ENCODE results near the gene C2CD2. TPM values are rescaled to one million over a fixed set of nuclear protein-coding genes. Genes with fewer than 3 reads are reported as not detected.

C2CD2 gene
- total RNA-seq, 1 experiment from 2014 or later = 12.6 TPM

- no peaks in the 10 kb centered on the region for H3K36me3 Mint-ChIP-seq (ENCODE audit: insufficient read depth, unreplicated experiment)
- H3K4me1 Mint-ChIP-seq (ENCODE audit: low read depth, unreplicated experiment) = peaks cover 6% of the 10 kb centered on the region
- DNase-seq = no peak
- Histone ChIP-seq H3K4me3 (ENCODE audit: low read depth, low read length) (no peak overlapping the region), H3K4me1 (peaks cover 8% of the 10 kb centered on the region), H3K9me3 (no peaks in the 10 kb centered on the region), H3K27me3 (replicated peaks; ENCODE audit: control insufficient read depth, insufficient read depth, low read length) (no peaks in the 10 kb centered on the region), H3K36me3 (ENCODE audit: control insufficient read depth, insufficient read depth, low read length) (no peaks in the 10 kb centered on the region)
- H3K9me3 Mint-ChIP-seq (ENCODE audit: unreplicated experiment) = no peaks in the 10 kb centered on the region
- ChIA-PET POLR2A (no interaction called here), CTCF (interaction anchor here (0.5 kb wide), 1 partner anchor 104 kb away, joined by 5 read pairs; no protein-coding TSS in a partner anchor)
- no TSS peak for BruUV-seq (replicated peaks)
- no peak overlapping the region for H3K27ac Mint-ChIP-seq (ENCODE audit: unreplicated experiment)
- no peak overlapping the region for H3K4me3 Mint-ChIP-seq (ENCODE audit: unreplicated experiment)
- H3K27me3 Mint-ChIP-seq (ENCODE audit: insufficient read depth, unreplicated experiment) = no peaks in the 10 kb centered on the region
- no peak for TF ChIP-seq CTCF (IDR thresholded peaks at IDR 0.05; ENCODE audit: insufficient read depth in 1 of 2, low read depth in 1 of 2, low read length in 1 of 2, severe bottlenecking in 1 of 2, unreplicated experiment in 1 of 2)
- intact Hi-C loops (cut with micrococcal nuclease; ENCODE audit: unreplicated experiment) = no loop called here
These were observed 32.8 kb downstream of the C2CD2 start for GRCh38 chr21:41921021-41921420.

- ChIA-PET CTCF (interaction anchor here (0.5 kb wide), 1 partner anchor 103 kb away, joined by 5 read pairs; no protein-coding TSS in a partner anchor), POLR2A (no interaction called here)
- no peak for TF ChIP-seq CTCF (IDR thresholded peaks at IDR 0.05; ENCODE audit: insufficient read depth in 1 of 2, low read depth in 1 of 2, low read length in 1 of 2, severe bottlenecking in 1 of 2, unreplicated experiment in 1 of 2)
- BruUV-seq (replicated peaks) = no TSS peak
- Mint-ChIP-seq H3K27ac (ENCODE audit: unreplicated experiment) (no peak overlapping the region), H3K4me1 (ENCODE audit: low read depth, unreplicated experiment) (peaks cover under 1% of the 10 kb centered on the region), H3K36me3 (ENCODE audit: insufficient read depth, unreplicated experiment) (no peaks in the 10 kb centered on the region), H3K4me3 (ENCODE audit: unreplicated experiment) (no peak overlapping the region), H3K9me3 (ENCODE audit: unreplicated experiment) (no peaks in the 10 kb centered on the region), H3K27me3 (ENCODE audit: insufficient read depth, unreplicated experiment) (no peaks in the 10 kb centered on the region)
- Histone ChIP-seq H3K27me3 (replicated peaks; ENCODE audit: control insufficient read depth, insufficient read depth, low read length) (no peaks in the 10 kb centered on the region), H3K9me3 (no peaks in the 10 kb centered on the region), H3K4me3 (ENCODE audit: low read depth, low read length) (no peak overlapping the region), H3K4me1 (peaks cover 3% of the 10 kb centered on the region), H3K36me3 (ENCODE audit: control insufficient read depth, insufficient read depth, low read length) (no peaks in the 10 kb centered on the region)
- DNase-seq = no peak
- intact Hi-C loops (cut with micrococcal nuclease; ENCODE audit: unreplicated experiment) = no loop called here
These were observed 33.3 kb downstream of the C2CD2 start for GRCh38 chr21:41920476-41920875.

GRCh38 chr21:41919666-41920398, 34.0 kb downstream of the C2CD2 start:
- intact Hi-C loops (cut with micrococcal nuclease; ENCODE audit: unreplicated experiment) = no loop called here
- TF ChIP-seq CTCF (IDR thresholded peaks at IDR 0.05; ENCODE audit: insufficient read depth in 1 of 2, low read depth in 1 of 2, low read length in 1 of 2, severe bottlenecking in 1 of 2, unreplicated experiment in 1 of 2) = no peak
- POLR2A ChIA-PET = no interaction called here

More at GRCh38 chr21:41919666-41920398, 34.0 kb downstream of the C2CD2 start:
- Histone ChIP-seq H3K36me3 (ENCODE audit: control insufficient read depth, insufficient read depth, low read length) (no peaks in the 10 kb centered on the region), H3K27me3 (replicated peaks; ENCODE audit: control insufficient read depth, insufficient read depth, low read length) (no peaks in the 10 kb centered on the region), H3K4me3 (ENCODE audit: low read depth, low read length) (no peak overlapping the region), H3K9me3 (no peaks in the 10 kb centered on the region), H3K4me1 (no peaks in the 10 kb centered on the region)
- Mint-ChIP-seq H3K4me3 (ENCODE audit: unreplicated experiment) (no peak overlapping the region), H3K27me3 (ENCODE audit: insufficient read depth, unreplicated experiment) (no peaks in the 10 kb centered on the region), H3K4me1 (ENCODE audit: low read depth, unreplicated experiment) (no peaks in the 10 kb centered on the region), H3K36me3 (ENCODE audit: insufficient read depth, unreplicated experiment) (no peaks in the 10 kb centered on the region), H3K9me3 (ENCODE audit: unreplicated experiment) (no peaks in the 10 kb centered on the region), H3K27ac (ENCODE audit: unreplicated experiment) (no peak overlapping the region)
- BruUV-seq (replicated peaks) = no TSS peak
- no peak for DNase-seq
- CTCF ChIA-PET = no interaction called here

Measured in Caco-2 (cell line).